SJCRH30 (cell line): ENCODE data around the gene RAP1GDS1. TPM values are rescaled to one million over a fixed set of nuclear protein-coding genes. Genes with fewer than 3 reads are reported as not detected.
"Not testable (repeated sequence)": the region's sequence is repeated elsewhere in the genome, so short reads cannot be mapped to it uniquely, and the experiment has no call there.

Source experiments
- DNase-seq, 2 experiments: peaks; one replicate each; pipeline ENCODE4 v3.0.0-alpha.2; 2015 to 2020
- H3K27ac ChIP-seq: fragments of 250-450 bp; sonication (Bioruptor Pico); 2 replicates; pipeline ENCODE4 v1.5.1; 2020; ENCODE audit warnings: mild to moderate bottlenecking, moderate library complexity
- H3K27me3 ChIP-seq: fragments of 250-450 bp; sonication (Bioruptor Pico); 2 replicates; pipeline ENCODE4 v1.5.1; 2020; ENCODE audit warnings: mild to moderate bottlenecking, moderate library complexity
- H3K36me3 ChIP-seq: fragments of 250-450 bp; sonication (Bioruptor Pico); 2 replicates; pipeline ENCODE4 v1.5.1; 2020; ENCODE audit warnings: mild to moderate bottlenecking, moderate library complexity
- H3K4me1 ChIP-seq: fragments of 250-450 bp; sonication (Bioruptor Pico); 2 replicates; pipeline ENCODE4 v1.5.1; 2020; ENCODE audit warnings: mild to moderate bottlenecking, moderate library complexity
- H3K4me3 ChIP-seq: fragments of 250-450 bp; sonication (Bioruptor Pico); 2 replicates; pipeline ENCODE4 v1.5.1; 2020; ENCODE audit warnings: mild to moderate bottlenecking, moderate library complexity
- H3K9me3 ChIP-seq: fragments of 250-450 bp; sonication (Bioruptor Pico); replicated peaks from 2 replicates; pipeline ENCODE4 v1.5.1; 2020; ENCODE audit warnings: mild to moderate bottlenecking, moderate library complexity
- total RNA-seq: library from RNA; depleted of rRNA; stranded (reverse); fragments of >200 nt; shearing (Covaris generic); gene quantifications from 2 replicates; pipeline ENCODE4 v1.2.3, GENCODE V29; 2014

RAP1GDS1 gene
- total RNA-seq, 1 experiment from 2014 or later, result 73.0 TPM

GRCh38 chr4:98448908-98449307 is 187.7 kb downstream of the RAP1GDS1 start:
- no peaks in the 10 kb centered on the region for H3K9me3 ChIP-seq
- H3K36me3 ChIP-seq, result no peaks in the 10 kb centered on the region
- peak; percentile 97 to 98 for DNase-seq
- peaks cover 42% of the 10 kb centered on the region for H3K4me1 ChIP-seq
- no peak overlapping the region for H3K4me3 ChIP-seq
- no peaks in the 10 kb centered on the region for H3K27me3 ChIP-seq
- H3K27ac ChIP-seq, result peak overlapping the region; percentile 79

- no peak overlapping the region for H3K4me3 ChIP-seq
- DNase-seq, result no peak
- no peaks in the 10 kb centered on the region for H3K36me3 ChIP-seq
- H3K27me3 ChIP-seq, result no peaks in the 10 kb centered on the region
- H3K27ac ChIP-seq, result no peak overlapping the region
- H3K4me1 ChIP-seq, result peaks cover 29% of the 10 kb centered on the region
- no peaks in the 10 kb centered on the region for H3K9me3 ChIP-seq
These were observed 190.9 kb downstream of the RAP1GDS1 start for GRCh38 chr4:98452091-98452490.

DNA sequence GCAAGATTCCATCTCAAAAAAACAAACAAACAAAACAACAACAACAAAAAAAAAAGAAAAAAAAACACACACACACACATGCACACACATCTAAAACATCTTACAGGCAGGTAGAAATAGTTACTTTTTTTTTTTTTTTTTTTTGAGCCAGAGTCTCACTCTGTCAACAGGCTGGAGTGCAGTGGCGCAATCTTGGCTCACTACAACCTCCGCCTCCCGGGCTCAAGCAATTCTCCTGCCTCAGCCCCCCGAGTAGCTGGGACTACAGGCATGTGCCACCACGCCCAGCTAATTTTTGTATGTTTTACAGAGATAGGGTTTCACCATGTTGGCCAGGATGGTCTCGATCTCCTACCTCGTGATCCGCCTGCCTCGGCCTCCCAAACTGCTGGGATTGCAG is 196.2 kb downstream of the RAP1GDS1 start:
- H3K27me3 ChIP-seq, DNase-seq, H3K4me1 ChIP-seq, H3K36me3 ChIP-seq, H3K4me3 ChIP-seq, H3K27ac ChIP-seq, H3K9me3 ChIP-seq: not testable (repeated sequence)

GRCh38 chr4:98461121-98461865 is 200.1 kb downstream of the RAP1GDS1 start:
- not testable (repeated sequence) for H3K36me3 ChIP-seq, H3K27ac ChIP-seq, H3K4me3 ChIP-seq, DNase-seq, H3K9me3 ChIP-seq, H3K27me3 ChIP-seq, H3K4me1 ChIP-seq

DNA sequence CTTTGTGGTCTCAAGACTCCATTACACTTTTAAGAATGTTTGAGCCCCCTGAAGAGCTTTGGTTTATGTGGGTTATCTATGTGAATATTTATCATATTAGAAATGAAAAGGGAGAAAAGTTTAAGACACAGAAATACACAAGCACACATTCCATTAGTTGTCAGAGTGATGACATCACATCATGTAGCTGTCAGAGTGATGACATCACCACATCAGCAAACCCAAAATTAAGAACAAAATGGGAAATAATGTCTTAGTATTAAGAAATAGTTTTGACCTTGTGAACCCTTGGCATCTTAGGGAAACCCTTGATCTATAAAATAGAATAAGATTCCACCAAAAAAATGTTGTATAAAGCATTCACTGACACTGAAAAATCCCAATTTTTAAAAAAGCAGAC is 201.3 kb downstream of the RAP1GDS1 start:
- DNase-seq, result no peak
- Histone ChIP-seq H3K36me3 (no peaks in the 10 kb centered on the region), H3K27ac (no peak overlapping the region), H3K4me1 (no peaks in the 10 kb centered on the region), H3K4me3 (no peak overlapping the region), H3K9me3 (no peaks in the 10 kb centered on the region), H3K27me3 (no peaks in the 10 kb centered on the region)

DNA sequence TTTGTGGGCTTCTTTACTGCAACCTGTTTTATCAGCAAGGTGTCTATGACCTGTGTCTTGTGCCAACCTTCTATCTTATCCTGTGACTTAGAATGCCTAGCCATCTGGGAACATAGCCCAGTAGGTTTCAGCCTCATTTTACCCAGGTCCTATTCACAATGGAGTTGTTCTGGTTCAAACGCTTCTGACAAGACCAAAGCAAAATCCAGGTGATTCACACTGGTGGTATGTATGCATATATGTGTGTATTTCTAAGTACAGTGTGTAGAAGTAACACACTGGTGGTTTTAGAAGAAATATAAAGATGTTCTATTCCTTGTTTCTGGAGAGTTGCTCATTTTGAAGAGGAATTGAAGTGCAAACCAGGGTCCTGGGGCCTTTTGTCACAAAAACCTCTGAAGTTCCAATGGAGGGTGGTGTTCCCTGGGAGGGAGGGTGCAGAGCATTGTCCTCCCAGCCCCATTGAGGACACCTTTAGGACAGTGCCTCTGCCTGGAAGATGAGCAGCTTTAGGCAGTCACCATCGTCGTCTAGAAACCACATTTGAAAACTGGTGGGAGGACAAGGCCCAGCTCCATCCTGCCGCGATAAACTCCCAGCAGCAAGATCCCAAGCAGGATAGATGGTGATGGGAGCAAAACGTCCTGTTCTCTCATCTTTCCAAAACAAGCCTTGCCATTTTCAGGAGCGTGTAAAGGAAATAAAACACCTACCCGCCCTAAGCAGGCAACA is 205.8 kb downstream of the RAP1GDS1 start:
- Histone ChIP-seq H3K4me1 (peaks cover 6% of the 10 kb centered on the region; the same call in 1 of the 2 replicates), H3K4me3 (no peak overlapping the region), H3K36me3 (no peaks in the 10 kb centered on the region), H3K27ac (no peak overlapping the region), H3K9me3 (no peaks in the 10 kb centered on the region), H3K27me3 (no peaks in the 10 kb centered on the region)
- DNase-seq, result no peak

DNA sequence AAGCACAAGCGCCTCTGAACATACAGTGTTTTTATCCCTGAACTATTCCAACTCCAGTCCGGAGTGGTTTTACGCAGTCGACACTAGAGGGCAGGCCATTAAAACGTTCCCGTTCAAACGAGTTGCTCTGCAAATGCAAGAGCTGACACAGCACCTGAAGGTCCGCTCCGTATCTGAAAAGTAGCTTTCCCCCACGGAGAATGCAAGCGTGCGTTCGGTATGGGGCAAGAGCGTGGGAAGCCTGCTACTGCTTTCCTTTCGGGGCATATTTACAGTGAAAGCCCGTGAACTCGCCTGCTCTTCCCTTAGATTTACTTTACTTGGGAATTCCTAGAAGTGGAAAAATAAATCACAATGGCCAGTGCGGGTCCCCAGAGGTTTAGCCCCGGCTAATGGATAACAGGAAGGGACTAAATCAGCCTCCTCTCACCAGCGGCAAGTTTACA is 206.5 kb downstream of the RAP1GDS1 start:
- H3K4me1 ChIP-seq, result peaks cover 6% of the 10 kb centered on the region; the same call in 1 of the 2 replicates
- no peaks in the 10 kb centered on the region for H3K9me3 ChIP-seq
- peak overlapping the region; percentile 46 for H3K4me3 ChIP-seq
- H3K36me3 ChIP-seq, result no peaks in the 10 kb centered on the region
- no peaks in the 10 kb centered on the region for H3K27me3 ChIP-seq
- H3K27ac ChIP-seq, result no peak overlapping the region
- DNase-seq, result peak; percentile 87 to 93

DNA sequence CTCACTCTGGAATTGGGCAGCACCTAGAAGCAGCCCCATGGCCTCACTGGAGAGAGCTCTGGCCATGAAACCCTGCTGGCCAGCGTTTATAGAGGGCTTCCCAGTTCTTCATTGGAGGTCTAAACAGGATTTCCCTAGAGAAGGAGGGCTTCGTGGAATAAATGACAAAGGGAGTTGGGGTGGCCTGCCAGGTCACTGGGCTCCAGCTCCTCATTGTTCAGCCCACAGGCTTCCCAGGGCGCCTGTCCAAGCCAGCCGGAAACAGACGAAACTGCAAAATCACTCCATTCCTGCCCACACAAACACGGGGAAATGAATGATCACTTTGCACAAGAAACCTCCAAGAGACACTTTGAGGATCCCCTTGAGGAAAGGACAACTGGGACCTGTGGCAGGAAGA is 207.5 kb downstream of the RAP1GDS1 start:
- Histone ChIP-seq H3K4me1 (peaks cover 6% of the 10 kb centered on the region; the same call in 1 of the 2 replicates), H3K4me3 (no peak overlapping the region), H3K9me3 (no peaks in the 10 kb centered on the region), H3K36me3 (no peaks in the 10 kb centered on the region), H3K27ac (no peak overlapping the region), H3K27me3 (no peaks in the 10 kb centered on the region)
- no peak for DNase-seq

DNA sequence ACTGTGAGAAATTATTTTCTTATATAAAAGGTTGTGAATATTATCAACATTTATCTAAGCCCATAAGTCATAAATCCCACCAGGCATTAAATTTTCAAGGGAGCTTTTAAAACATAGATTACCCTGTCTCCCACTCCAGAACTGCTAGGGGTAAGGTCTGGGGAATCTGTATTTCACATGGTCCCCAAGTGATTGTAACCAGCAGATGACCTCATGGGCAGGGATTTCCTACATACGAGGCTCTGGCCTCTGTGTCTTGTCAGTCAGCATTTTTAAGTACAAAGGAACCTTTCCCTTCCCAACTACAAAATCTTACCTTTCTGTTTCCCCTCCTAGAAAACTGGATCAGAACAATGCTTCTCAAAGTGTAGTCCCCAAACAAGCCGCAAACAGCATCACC is 208.6 kb downstream of the RAP1GDS1 start:
- no peaks in the 10 kb centered on the region for H3K27me3 ChIP-seq
- H3K27ac ChIP-seq, result no peak overlapping the region
- H3K36me3 ChIP-seq, result no peaks in the 10 kb centered on the region
- no peak overlapping the region for H3K4me3 ChIP-seq
- H3K4me1 ChIP-seq, result peaks cover 6% of the 10 kb centered on the region; the same call in 1 of the 2 replicates
- DNase-seq, result no peak
- H3K9me3 ChIP-seq, result no peaks in the 10 kb centered on the region; the same call in 1 of the 2 replicates

DNA sequence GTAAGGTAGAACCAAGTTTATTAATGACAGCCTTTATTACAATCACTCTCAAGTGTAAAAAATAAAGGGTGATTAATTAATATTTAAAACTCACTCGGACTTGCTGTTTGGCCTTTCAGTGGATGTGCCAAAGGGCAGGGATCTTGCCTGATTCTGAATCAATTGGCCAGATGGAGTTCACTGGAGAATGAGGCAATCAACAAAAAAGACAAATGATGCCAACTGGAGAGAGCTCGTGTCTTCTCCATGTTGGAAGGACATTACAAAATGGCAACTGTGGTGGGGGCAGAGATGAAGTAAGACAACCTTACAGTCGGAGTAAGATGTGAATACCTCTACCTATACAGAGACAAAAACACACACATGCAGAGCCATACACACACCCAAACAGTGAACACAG is 209.2 kb downstream of the RAP1GDS1 start:
- no peaks in the 10 kb centered on the region for H3K27me3 ChIP-seq
- no peak for DNase-seq
- H3K27ac ChIP-seq, result no peak overlapping the region
- H3K4me1 ChIP-seq, result peaks cover 6% of the 10 kb centered on the region; the same call in 1 of the 2 replicates
- no peak overlapping the region for H3K4me3 ChIP-seq
- H3K9me3 ChIP-seq, result no peaks in the 10 kb centered on the region; the same call in 1 of the 2 replicates
- no peaks in the 10 kb centered on the region for H3K36me3 ChIP-seq

DNA sequence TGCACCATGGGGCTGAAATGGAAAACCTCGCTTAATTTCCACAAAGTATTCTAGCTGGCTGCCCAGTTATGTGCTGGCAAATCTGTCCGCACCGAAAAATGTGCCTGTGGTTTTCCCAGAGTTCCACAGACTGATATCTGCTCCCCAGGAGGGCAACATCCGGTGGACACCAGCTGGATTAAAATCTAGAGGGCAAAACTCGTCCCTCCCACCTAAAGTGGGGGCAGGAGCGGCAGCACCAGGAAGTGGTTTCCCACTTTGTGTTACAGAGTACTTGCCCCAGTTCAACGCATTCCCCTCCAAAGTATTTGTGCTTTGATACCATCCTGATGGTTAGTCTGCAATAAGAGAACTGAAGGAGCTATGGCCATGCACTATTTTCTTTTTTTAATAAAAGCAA is 209.6 kb downstream of the RAP1GDS1 start:
- no peaks in the 10 kb centered on the region; the same call in 1 of the 2 replicates for H3K9me3 ChIP-seq
- H3K4me1 ChIP-seq, result peaks cover 6% of the 10 kb centered on the region; the same call in 1 of the 2 replicates
- DNase-seq, result peak; percentile 53 to 56
- no peaks in the 10 kb centered on the region for H3K27me3 ChIP-seq
- H3K27ac ChIP-seq, result no peak overlapping the region
- H3K4me3 ChIP-seq, result no peak overlapping the region
- no peaks in the 10 kb centered on the region for H3K36me3 ChIP-seq

GRCh38 chr4:98473046-98473445 is 211.9 kb downstream of the RAP1GDS1 start:
- no peak for DNase-seq
- H3K27me3 ChIP-seq, result no peaks in the 10 kb centered on the region
- peaks cover 6% of the 10 kb centered on the region; the same call in 1 of the 2 replicates for H3K4me1 ChIP-seq
- no peak overlapping the region for H3K4me3 ChIP-seq
- H3K36me3 ChIP-seq, result no peaks in the 10 kb centered on the region
- no peak overlapping the region for H3K27ac ChIP-seq
- no peaks in the 10 kb centered on the region; the same call in 1 of the 2 replicates for H3K9me3 ChIP-seq

DNA sequence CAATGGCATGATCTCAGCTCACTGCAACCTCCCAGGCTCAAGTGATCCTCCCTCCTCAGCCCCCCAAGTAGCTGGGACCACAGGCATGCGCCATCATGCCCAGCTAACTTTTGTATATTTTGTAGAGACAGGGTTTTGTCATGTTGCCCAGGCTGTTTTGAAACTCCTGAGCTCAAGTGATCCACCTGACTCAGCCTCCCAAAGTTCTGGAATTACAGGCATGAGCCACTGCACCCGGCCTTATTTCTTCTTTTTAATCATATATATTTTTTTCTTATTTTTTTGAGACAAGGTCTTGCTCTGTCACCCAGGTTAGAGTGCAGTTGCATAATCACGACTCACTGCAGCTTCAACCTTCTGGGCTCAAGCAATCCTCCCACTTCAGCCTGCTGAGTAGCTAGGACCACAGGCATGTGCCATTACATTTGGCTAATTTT is 213.2 kb downstream of the RAP1GDS1 start:
- DNase-seq, result no peak
- H3K27ac ChIP-seq, result no peak overlapping the region

DNA sequence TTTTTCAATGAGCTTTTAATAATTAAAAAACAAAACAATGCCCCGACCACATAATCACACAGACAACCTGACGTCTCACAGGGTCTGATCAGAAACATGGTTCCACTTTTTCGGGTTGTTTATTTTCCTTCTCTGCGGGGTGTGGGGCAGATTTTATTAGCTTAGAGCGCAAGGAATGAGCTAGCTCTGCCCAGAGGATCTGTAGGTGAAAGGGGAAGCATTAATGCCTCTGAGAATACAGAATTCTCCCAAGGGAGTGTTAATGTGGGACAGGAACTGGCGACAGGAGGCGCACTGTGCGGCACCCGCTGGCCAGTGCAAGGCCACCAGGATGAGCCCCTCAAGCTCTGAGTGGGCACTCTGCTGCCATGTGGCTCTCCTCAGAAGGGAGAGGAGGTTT is 215.7 kb downstream of the RAP1GDS1 start:
- H3K27ac ChIP-seq, result no peak overlapping the region
- no peaks in the 10 kb centered on the region for H3K4me1 ChIP-seq
- no peak overlapping the region for H3K4me3 ChIP-seq
- peaks cover 2% of the 10 kb centered on the region; the same call in 1 of the 2 replicates for H3K36me3 ChIP-seq
- no peak for DNase-seq
- no peaks in the 10 kb centered on the region; the same call in 1 of the 2 replicates for H3K9me3 ChIP-seq
- H3K27me3 ChIP-seq, result no peaks in the 10 kb centered on the region

More for the DNA sequence above, 213.2 kb downstream of the RAP1GDS1 start:
- no peaks in the 10 kb centered on the region; the same call in 1 of the 2 replicates for H3K9me3 ChIP-seq
- 0 out of 2 replicates have a peak, but pooled peaks cover 2% of the 10 kb centered on the region for H3K36me3 ChIP-seq
- peaks cover 6% of the 10 kb centered on the region; the same call in 1 of the 2 replicates for H3K4me1 ChIP-seq
- no peak overlapping the region for H3K4me3 ChIP-seq
- no peaks in the 10 kb centered on the region for H3K27me3 ChIP-seq

DNA sequence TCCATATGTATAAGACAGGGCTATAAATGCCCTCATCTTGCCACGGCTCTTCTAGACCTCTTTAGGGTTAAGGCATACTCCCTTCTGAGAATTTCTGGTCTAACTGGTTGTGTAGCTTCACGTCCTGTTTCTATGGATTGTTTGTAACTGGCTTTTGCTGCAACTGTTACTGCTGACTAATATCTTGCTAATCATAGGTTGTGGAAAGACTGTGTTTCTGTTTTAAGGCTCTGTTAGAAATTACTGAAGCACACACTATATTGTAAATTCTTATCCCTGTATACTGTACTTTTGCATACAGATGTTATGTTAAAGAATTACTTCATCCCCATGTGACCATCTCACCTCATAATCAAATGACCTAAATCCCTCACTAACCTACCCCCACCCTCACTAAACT is 218.4 kb downstream of the RAP1GDS1 start:
- H3K4me1 ChIP-seq, result not testable (repeated sequence)

More for the DNA sequence above, 218.4 kb downstream of the RAP1GDS1 start:
- not testable (repeated sequence) for H3K36me3 ChIP-seq, H3K27me3 ChIP-seq, H3K27ac ChIP-seq, H3K9me3 ChIP-seq, H3K4me3 ChIP-seq, DNase-seq
